Activated T-helper 2 cell treated with anti-CD3 and anti-CD28 coated beads, Interferon-gamma antibody, Interleukin-2, Interleukin-4, amounts not matched to agents 10 μg/mL and 5 μg/mL and 100 μg/mL, durations not matched to agents 14 hours and 24 hours and 36 hours (primary cell): ENCODE results near the gene ANKRD10. TPM values are rescaled to one million over a fixed set of nuclear protein-coding genes. Genes with fewer than 3 reads are reported as not detected.
"Not testable (repeated sequence)": the region's sequence is repeated elsewhere in the genome, so short reads cannot be mapped to it uniquely, and the experiment has no call there.

Source experiments
- DNase-seq: peaks from one replicate; pipeline ENCODE4 v3.0.0; 2021; ENCODE audit warnings: low spot score
- H3K27ac Mint-ChIP-seq: one replicate; pipeline ENCODE4 v1.8.0; 2021; ENCODE audit warnings: mixed read lengths
- H3K27me3 Mint-ChIP-seq: one replicate; pipeline ENCODE4 v1.8.0; 2021; ENCODE audit warnings: low read depth, mixed read lengths
- H3K36me3 Mint-ChIP-seq: one replicate; pipeline ENCODE4 v1.8.0; 2021; ENCODE audit warnings: low read depth, mixed read lengths
- H3K4me1 Mint-ChIP-seq: one replicate; pipeline ENCODE4 v1.8.0; 2021; ENCODE audit warnings: low read depth, mixed read lengths
- H3K4me3 Mint-ChIP-seq: one replicate; pipeline ENCODE4 v1.8.0; 2021; ENCODE audit warnings: low read depth, mild to moderate bottlenecking, moderate library complexity, mixed read lengths
- H3K9me3 Mint-ChIP-seq: one replicate; pipeline ENCODE4 v1.8.0; 2021; ENCODE audit warnings: mixed read lengths
- intact Hi-C: fragments of 100-400 bp; cut with micrococcal nuclease; formaldehyde crosslinking; loops from one replicate; pipeline ENCODE4 v1.15.1; 2023
- total RNA-seq: library from RNA; stranded (reverse); gene quantifications from 2 replicates; pipeline ENCODE4 v1.2.3, GENCODE V29; 2022

Gene ANKRD10
- total RNA-seq, result 111 and 120 TPM in 2 replicates

- H3K27ac Mint-ChIP-seq, result peak within 1 kb of the TSS; percentile 96
Measured at GRCh38 chr13:110915057-110915873, at the start of gene ANKRD10. Gene ANKRD10, minus strand, starts transcription at chr13:110915069. Its CDS starts 135 bp downstream, at chr13:110914934.

GRCh38 chr13:110964229-110965037 is 49.6 kb upstream of the ANKRD10 start:
- Mint-ChIP-seq H3K4me3 (peak overlapping the region; percentile 26), H3K27me3 (no peaks in the 10 kb centered on the region), H3K27ac (peak overlapping the region; percentile 83), H3K4me1 (peaks cover 21% of the 10 kb centered on the region), H3K36me3 (peaks cover 53% of the 10 kb centered on the region), H3K9me3 (peaks cover 83% of the 10 kb centered on the region)
- intact Hi-C loops, result loop anchor here (1.0 to 10.0 kb wide), 3 partner anchors 22 to 220 kb away; partner anchors contain the start of gene ANKRD10
- DNase-seq, result no peak

More at GRCh38 chr13:110915057-110915873, at the start of gene ANKRD10:
- intact Hi-C loops, result loop anchor here (1.0 to 10.0 kb wide), 6 partner anchors 27 to 270 kb away; no protein-coding TSS in a partner anchor
- peak; percentile 97 for DNase-seq
- no peaks in the 10 kb centered on the region for H3K9me3 Mint-ChIP-seq
- H3K36me3 Mint-ChIP-seq, result peaks cover 26% of the 10 kb centered on the region
- peak within 1 kb of the TSS; percentile 90 for H3K4me3 Mint-ChIP-seq
- H3K27me3 Mint-ChIP-seq, result no peaks in the 10 kb centered on the region
- peaks cover 37% of the 10 kb centered on the region for H3K4me1 Mint-ChIP-seq

- Mint-ChIP-seq H3K4me1 (peaks cover 21% of the 10 kb centered on the region), H3K9me3 (peaks cover 79% of the 10 kb centered on the region), H3K27me3 (no peaks in the 10 kb centered on the region), H3K27ac (no peak overlapping the region), H3K4me3 (no peak overlapping the region), H3K36me3 (peaks cover 51% of the 10 kb centered on the region)
- intact Hi-C loops, result loop anchor here (10.0 kb wide), 1 partner anchor 221 kb away; no protein-coding TSS in a partner anchor
- DNase-seq, result no peak
Measured at GRCh38 chr13:110963554-110963970, 48.7 kb upstream of the ANKRD10 start.

GRCh38 chr13:110961959-110962358 is 47.1 kb upstream of the ANKRD10 start:
- peaks cover 37% of the 10 kb centered on the region for H3K36me3 Mint-ChIP-seq
- H3K4me1 Mint-ChIP-seq, result peaks cover 21% of the 10 kb centered on the region
- H3K9me3 Mint-ChIP-seq, result peaks cover 63% of the 10 kb centered on the region
- H3K27ac Mint-ChIP-seq, result no peak overlapping the region
- no peak for DNase-seq
- no peaks in the 10 kb centered on the region for H3K27me3 Mint-ChIP-seq
- intact Hi-C loops, result loop anchor here (10.0 kb wide), 1 partner anchor 223 kb away; no protein-coding TSS in a partner anchor
- H3K4me3 Mint-ChIP-seq, result no peak overlapping the region

GRCh38 chr13:110960204-110960603 is 45.3 kb upstream of the ANKRD10 start:
- intact Hi-C loops, result loop anchor here (10.0 kb wide), 1 partner anchor 225 kb away; no protein-coding TSS in a partner anchor
- H3K27ac Mint-ChIP-seq, result no peak overlapping the region

GRCh38 chr13:110957931-110958330 is 43.1 kb upstream of the ANKRD10 start:
- Mint-ChIP-seq H3K9me3 (peaks cover 29% of the 10 kb centered on the region), H3K4me3 (no peak overlapping the region), H3K27ac (no peak overlapping the region), H3K27me3 (no peaks in the 10 kb centered on the region), H3K4me1 (peaks cover 17% of the 10 kb centered on the region), H3K36me3 (peaks cover 12% of the 10 kb centered on the region)
- DNase-seq, result no peak
- intact Hi-C loops, result no loop called here

More at GRCh38 chr13:110960204-110960603, 45.3 kb upstream of the ANKRD10 start:
- H3K4me1 Mint-ChIP-seq, result peaks cover 19% of the 10 kb centered on the region
- no peak for DNase-seq
- peaks cover 47% of the 10 kb centered on the region for H3K9me3 Mint-ChIP-seq
- H3K36me3 Mint-ChIP-seq, result peaks cover 25% of the 10 kb centered on the region
- no peak overlapping the region for H3K4me3 Mint-ChIP-seq
- no peaks in the 10 kb centered on the region for H3K27me3 Mint-ChIP-seq

GRCh38 chr13:110957181-110957884 is 42.5 kb upstream of the ANKRD10 start:
- Mint-ChIP-seq H3K4me3 (no peak overlapping the region), H3K27ac (no peak overlapping the region), H3K9me3 (peaks cover 24% of the 10 kb centered on the region), H3K27me3 (no peaks in the 10 kb centered on the region), H3K4me1 (peaks cover 21% of the 10 kb centered on the region), H3K36me3 (peaks cover 7% of the 10 kb centered on the region)
- intact Hi-C loops, result no loop called here
- DNase-seq, result no peak

GRCh38 chr13:110956216-110956615 is 41.3 kb upstream of the ANKRD10 start:
- H3K27ac Mint-ChIP-seq, DNase-seq, H3K36me3 Mint-ChIP-seq, H3K27me3 Mint-ChIP-seq, H3K4me3 Mint-ChIP-seq, intact Hi-C loops: not testable (repeated sequence)
- peaks cover 29% of the 10 kb centered on the region for H3K4me1 Mint-ChIP-seq
- H3K9me3 Mint-ChIP-seq, result peaks cover 13% of the 10 kb centered on the region

GRCh38 chr13:110955608-110956007 is 40.7 kb upstream of the ANKRD10 start:
- H3K27ac Mint-ChIP-seq, H3K9me3 Mint-ChIP-seq, DNase-seq, H3K36me3 Mint-ChIP-seq, H3K27me3 Mint-ChIP-seq, H3K4me3 Mint-ChIP-seq, intact Hi-C loops: not testable (repeated sequence)
- H3K4me1 Mint-ChIP-seq, result peaks cover 33% of the 10 kb centered on the region

- H3K27ac Mint-ChIP-seq, DNase-seq, intact Hi-C loops: not testable (repeated sequence)
Measured at GRCh38 chr13:110955072-110955503, 40.2 kb upstream of the ANKRD10 start.

GRCh38 chr13:110954533-110954920 is 39.7 kb upstream of the ANKRD10 start:
- H3K4me3 Mint-ChIP-seq, H3K27me3 Mint-ChIP-seq, H3K27ac Mint-ChIP-seq, H3K9me3 Mint-ChIP-seq, intact Hi-C loops, DNase-seq, H3K36me3 Mint-ChIP-seq: not testable (repeated sequence)
- peaks cover 39% of the 10 kb centered on the region for H3K4me1 Mint-ChIP-seq

More at GRCh38 chr13:110955072-110955503, 40.2 kb upstream of the ANKRD10 start:
- H3K27me3 Mint-ChIP-seq, H3K4me3 Mint-ChIP-seq, H3K36me3 Mint-ChIP-seq, H3K9me3 Mint-ChIP-seq: not testable (repeated sequence)
- H3K4me1 Mint-ChIP-seq, result peaks cover 36% of the 10 kb centered on the region
